SK-MEL-5 (cell line): Measurements from ENCODE around the gene TMEM72. TPM values are rescaled to one million over a fixed set of nuclear protein-coding genes. Genes with fewer than 3 reads are reported as not detected.

Experiments
- DNase-seq: peaks from one replicate; pipeline ENCODE4 v3.0.0-alpha.2; 2016; ENCODE audit warnings: low read depth, low spot score
- in situ Hi-C: cut with HindIII; loops from 2 replicates; pipeline ENCODE4 v1.10.0; 2016; ENCODE audit warnings: low sequenced_read_pairs, high pct_unique_total_duplicates, low pct_unique_long_range_greater_than_20kb
- total RNA-seq: library from RNA; depleted of rRNA; stranded (reverse); fragments of >200 nt; shearing (Covaris generic); gene quantifications from 2 replicates; pipeline ENCODE4 v1.2.3, GENCODE V29; 2014

The TMEM72 gene
- total RNA-seq, 1 experiment from 2014 or later, result not detected

DNA sequence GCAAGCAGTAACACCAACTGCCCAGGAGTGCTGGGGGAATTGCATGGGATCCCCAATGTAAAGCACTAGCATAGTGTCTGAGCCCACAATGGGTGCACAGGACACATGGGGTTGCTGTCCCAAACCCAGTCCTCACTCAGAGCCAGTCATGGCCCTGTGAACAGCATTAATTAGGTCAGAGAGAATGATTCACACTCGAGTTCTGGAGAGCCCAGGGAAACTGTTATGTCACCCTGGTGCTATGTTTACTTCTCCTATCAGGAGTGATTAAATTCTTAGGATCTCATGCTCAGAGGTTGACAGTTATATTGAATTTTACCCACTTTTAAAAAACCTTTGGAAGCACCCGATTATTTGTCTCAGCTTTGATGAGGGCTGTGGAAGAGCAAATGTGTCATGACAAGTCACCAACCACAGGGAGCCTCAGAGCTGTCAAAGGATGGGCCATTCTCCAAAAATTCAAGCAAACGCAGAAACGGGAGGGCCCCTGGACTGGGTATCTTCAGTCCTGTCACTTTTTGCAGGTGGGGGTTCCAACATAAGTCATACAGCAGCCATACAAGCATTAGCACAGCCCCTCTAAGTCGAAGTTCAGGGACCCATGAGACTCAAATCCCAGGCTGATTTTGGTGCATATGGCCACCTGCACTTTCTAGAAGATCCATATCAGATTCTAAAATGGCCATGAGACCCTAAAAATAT lies 47.2 kb downstream of the TMEM72 start:
- DNase-seq, result no peak

DNA sequence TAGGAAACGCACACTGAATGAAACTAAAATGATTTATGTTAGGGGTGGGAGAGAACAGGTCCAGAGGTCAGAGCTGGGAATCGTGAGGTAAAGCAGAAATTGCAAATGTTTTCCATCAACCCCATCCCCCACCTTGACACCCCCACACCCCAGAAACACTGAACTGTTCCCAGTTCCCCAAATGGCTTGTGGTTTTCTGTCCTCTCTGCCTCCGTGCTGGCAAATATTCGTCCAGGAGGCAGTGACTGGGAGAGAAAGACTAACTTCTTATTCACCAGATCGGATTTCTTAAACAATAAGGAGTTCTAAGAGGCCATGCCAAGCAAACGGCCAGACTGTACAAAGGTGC lies 47.7 kb downstream of the TMEM72 start:
- in situ Hi-C loops, result no loop called here

More for the DNA sequence above, 47.2 kb downstream of the TMEM72 start:
- in situ Hi-C loops, result no loop called here

DNA sequence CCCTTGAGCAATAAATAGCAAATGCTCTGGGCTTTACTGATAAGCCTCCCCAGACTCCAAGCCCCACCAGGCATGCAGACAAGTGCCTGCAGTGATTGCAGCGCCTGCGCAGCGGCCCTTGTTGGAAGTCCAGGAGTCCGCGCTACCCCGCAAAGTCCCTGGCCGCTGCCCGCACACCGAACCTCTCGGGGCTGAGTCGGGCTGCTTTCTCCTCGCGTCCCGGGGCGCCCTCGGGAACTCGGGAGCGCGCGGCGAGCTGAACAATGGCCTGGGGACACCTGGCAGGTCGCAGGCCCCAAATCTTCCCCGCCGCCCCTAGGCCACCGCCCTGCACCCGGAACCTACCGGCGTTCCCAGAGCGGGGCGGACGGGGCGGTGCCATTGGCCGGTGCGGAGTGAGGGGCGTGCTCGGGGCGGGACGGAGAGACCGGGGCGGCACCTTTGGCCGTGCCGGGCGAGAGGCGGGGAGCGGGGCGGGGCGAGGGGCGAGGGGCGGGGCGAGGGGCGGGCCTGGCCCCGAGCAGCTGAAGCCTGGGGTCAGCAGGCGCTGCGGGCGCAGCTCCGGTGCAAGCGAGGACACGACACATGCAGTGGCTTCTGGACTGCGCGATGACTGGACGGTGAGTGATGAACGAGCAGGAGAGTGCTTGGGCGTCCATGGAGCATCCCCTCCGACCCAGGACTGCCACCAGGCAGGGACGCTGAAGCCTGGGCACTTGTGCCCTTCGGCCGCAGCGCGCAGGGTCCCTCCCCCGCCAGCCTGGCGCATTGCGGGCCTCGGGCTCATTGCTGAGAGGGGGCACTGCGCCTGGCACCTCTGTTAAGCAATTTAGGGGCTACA lies 48.3 kb downstream of the TMEM72 start, which contains the start of gene RASSF4:
RASSF4 (plus strand) TSS at position 556 of the 841 bp plus-strand sequence. CDS start 10,401 bp downstream, outside the sequence.
- in situ Hi-C loops, result no loop called here
- DNase-seq, result peak; percentile 85

More for the DNA sequence above, 47.7 kb downstream of the TMEM72 start:
- DNase-seq, result no peak

DNA sequence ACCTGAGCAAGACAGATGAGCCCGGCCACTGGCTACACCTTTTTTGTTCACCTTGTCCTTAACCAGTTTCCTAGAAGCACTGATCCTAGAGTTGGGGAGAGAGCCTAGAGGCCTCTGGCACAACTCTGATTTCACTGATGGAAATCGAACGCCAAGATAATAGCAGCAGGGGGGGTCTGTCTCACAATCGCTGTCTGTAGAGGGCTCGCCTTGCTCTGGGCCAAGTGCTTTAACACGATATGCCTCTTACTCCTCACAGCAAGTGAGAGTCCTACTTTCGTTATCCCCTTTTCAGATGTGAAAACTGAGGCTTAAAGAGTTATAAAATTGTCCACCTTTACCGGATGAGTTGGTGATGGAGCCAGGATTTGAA lies 48.9 kb downstream of the TMEM72 start:
- in situ Hi-C loops, result no loop called here
- DNase-seq, result no peak

DNA sequence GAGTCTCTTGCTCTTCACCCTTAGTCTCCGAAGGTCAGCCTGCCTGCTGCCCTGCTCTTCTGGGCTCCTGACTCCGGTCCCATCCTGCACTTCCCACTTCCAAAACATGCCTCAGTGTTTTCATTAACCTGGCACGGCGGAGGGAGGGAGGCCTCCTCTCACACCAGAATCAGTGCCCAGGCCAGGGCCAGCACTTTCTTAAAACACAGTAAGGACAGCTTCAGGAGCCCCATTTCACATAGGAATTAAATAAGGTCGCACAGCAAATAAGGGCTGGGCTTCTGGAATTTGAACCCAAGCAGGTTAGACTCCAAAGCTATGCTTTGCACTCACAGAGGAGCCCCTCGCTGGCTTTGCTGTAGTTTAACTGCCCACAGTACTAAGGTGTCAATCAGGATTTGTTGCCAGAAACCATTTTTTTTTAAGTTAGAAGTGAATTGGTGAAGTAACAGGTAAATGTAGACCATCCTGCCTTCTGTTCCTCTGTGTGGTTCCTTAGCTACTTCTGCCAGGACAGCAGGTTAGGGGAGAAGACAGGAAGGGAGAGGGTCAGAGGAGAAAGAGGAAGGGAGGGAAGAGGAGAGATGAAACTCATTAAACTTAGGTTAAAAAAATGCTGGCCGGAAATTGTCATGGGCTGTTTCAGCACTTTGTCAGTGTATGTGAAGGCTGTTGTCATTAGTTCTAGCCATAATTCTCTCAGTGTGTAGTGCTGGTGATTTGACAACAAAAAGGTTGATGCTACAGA lies 49.5 kb downstream of the TMEM72 start:
- no peak for DNase-seq
- in situ Hi-C loops, result no loop called here

DNA sequence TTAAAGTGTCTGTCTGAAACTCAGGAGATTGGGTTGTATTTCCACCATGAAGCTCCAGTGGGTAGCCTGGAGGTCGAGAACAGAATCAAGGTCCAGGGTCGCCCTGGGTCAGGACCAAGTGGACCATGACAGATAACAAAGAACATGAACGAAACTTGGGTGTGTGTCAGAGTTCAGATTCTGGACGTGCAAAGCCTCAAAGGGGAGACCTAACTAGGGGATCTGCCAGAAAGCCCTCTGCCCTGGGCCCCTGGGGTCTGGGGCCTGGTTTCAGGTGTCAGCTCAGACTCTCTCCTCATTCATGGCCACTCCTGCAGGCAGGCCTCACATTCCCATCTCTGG lies 50.1 kb downstream of the TMEM72 start:
- no peak for DNase-seq
- in situ Hi-C loops, result no loop called here

DNA sequence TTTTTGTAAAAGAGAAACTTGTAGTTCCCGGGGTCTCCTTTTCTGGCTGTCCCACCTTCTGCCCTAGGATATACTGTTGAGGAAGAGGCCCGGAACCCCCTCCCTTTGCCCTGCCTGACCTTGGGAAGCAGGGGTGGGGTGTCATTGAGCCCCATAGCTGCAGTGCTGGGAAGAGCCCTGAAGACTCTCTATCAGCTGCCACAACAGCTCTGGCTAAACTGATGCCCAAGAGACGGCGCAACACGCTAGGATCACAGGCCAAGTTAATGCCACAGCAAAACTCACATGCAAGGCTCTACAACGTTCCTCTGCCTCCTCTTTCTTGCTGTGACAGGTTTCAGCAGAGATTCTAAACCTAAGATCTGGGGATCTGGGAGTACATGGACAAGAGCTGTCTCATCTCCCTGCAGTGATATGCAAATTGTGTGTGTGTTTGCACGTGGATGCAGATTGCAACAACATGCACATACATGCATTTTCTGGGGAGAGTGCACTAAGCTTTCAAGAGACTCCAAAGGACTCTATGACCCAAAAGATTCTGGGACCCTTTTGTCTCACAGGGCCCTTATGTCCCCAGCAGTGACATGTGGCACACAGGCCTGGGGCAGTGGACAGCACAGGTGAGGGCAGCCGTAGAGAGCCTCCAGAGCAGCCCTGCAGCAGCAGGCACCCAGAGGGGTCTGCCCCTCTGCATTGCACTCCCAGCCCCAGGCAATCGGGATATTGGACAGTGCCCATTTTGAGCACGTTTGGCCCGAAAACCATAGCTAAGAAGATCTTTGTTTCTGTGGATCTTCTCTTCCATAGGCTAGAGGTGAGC lies 51.0 kb downstream of the TMEM72 start:
- no peak for DNase-seq
- in situ Hi-C loops, result no loop called here

DNA sequence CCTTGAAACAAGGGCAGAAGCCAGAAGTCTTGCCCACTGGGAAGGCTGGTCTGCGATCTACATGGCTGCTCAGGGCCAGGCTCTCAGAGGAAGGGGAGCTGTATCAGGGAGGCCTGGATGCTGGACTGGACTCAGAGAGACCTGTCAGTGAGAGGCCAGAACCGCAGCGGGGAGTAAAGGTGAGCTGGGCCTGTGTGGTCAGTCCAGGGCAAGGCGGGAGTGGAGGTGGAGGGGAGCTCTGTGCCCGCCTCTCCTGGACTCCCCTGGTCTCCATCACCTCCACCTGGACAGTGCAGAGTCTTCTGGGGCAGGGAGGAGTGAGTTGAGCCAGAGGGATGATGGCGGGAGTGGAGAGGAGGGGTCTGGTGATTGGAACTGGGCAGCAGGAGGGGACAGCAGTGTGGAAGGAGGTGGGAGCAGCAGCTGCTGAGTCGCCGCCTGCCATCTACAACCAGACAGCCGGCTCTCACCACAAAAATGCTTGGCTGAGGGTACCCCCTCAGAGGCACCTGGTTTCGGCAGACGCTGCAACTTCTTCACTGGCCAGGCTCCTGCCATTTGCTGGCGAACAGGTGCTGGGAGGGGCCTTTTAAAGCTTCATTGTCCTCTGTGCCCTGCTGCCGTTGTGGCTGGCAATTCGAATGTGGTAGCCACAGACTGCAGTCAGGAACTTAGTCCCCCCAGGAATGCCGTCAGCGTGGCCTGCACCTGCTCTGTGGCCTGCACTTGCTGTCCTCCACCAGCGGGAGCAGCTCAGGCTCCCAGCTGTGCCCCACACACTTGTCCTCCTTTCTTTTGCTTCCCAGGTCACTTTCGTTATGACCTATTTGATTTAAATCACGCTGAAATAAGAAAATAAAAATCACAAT lies 52.0 kb downstream of the TMEM72 start:
- DNase-seq, result no peak
- in situ Hi-C loops, result no loop called here

DNA sequence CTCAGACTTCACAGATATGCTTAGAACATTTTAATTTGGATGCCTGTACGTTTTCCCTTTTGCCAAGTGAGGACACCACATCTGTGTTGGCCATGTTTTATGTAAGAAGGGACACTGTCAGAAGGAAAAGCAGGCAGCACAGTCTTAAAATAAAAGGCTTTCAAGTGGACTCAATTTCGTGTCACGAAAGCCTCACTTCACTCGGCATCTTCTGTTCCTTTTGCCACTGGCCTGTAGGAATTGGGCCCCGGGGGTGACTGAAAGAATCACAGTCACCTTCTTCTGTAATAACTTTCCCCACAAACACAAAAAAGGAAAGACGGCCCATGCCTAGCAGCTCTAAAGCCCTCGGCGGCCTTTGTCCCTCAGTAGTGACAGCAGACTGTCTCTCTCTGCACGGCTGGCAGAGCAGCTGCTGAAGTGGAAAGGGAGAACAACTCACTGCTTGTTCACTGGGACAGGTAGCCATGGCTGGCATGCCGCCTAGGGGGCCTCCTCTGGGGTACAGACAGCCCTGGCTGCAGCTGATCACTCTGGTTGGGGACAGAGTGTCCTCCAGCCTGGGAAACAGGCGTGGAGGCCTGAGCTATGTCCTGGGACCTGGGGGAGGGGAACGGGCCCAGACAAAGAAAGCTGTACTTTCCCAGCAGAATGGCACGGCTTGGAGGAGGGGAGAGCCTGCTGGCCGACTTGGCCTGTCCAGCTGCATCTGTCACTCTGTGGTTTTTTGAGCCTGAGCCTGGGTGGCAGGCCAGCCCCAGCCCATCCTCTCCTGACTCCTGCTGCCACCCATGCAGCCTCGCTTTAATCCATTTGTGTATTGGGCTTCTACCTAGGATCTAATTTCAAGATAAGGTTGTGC lies 52.9 kb downstream of the TMEM72 start:
- DNase-seq, result no peak
- in situ Hi-C loops, result no loop called here

DNA sequence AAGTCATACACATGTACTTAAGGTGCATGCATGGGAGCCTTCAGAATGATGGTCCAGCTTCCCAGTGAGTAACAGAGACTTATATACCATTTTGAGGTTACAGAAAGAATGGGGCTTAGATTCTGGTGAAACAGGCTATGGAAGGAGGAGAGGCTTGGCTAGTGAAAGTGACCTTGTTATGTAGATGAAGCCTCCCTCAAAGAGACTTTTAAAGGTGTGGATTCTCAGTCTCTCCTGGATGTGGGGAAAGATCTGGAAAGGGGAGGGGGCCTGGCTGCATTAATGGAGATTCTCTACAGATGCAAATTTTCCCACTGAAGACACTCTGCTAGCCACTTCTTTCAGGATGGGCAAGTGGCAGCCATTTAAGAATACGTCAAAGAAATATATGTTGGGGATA lies 54.0 kb downstream of the TMEM72 start:
- in situ Hi-C loops, result no loop called here
- DNase-seq, result no peak

DNA sequence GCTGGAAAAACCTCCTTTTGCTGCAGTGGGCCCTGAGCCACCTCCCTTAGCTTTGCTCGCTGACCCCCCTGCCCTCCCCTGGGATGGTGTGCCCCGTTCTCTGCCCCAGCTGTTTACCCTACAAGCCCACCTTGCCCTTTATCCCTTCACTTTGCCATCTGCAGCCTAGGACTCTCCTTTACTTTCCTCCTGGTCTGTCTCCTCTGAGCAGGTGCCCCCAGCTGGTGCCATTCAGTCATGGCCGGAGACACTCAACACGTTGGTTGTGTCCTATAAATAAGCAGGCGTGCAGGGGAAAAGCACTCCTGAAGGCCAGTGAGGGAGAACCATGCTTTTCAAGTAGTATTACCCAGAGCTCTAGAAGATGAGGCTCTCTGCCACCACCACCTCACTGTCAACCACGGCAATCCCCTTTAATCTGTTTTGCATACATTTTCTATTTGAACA lies 54.5 kb downstream of the TMEM72 start:
- DNase-seq, result no peak
- in situ Hi-C loops, result no loop called here

DNA sequence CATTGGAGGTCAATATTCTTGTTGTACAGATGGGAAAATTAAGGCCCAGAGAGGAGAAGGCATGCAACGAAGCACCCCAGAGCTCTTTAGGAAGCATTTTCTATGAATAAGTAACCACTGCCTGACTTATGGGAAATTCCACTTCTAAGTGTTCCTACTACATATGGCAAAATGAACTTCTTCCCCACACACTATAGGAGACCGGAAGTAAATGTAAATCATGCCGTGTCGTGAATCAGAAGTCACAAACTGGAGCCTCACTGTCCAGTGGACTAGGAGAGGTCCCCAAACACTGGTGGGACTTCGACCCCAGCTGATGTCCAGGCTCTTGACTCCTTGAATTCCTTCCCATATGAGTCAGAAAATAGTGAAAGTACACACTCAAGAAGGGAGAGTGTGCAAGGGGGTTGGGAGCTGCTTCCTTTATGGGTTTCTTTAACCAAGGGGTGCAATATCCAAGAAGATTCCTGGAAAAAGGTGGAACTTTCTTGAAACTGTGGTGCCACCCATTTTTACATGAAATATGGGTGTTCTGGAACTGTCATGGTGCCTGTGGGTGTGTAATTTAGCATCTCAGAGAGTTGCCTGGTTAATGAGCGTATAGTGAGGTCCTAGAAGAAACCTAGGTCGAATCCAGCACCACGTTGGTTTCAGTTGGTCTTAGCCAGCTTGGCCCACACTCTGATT lies 55.1 kb downstream of the TMEM72 start:
- in situ Hi-C loops, result no loop called here
- DNase-seq, result no peak

DNA sequence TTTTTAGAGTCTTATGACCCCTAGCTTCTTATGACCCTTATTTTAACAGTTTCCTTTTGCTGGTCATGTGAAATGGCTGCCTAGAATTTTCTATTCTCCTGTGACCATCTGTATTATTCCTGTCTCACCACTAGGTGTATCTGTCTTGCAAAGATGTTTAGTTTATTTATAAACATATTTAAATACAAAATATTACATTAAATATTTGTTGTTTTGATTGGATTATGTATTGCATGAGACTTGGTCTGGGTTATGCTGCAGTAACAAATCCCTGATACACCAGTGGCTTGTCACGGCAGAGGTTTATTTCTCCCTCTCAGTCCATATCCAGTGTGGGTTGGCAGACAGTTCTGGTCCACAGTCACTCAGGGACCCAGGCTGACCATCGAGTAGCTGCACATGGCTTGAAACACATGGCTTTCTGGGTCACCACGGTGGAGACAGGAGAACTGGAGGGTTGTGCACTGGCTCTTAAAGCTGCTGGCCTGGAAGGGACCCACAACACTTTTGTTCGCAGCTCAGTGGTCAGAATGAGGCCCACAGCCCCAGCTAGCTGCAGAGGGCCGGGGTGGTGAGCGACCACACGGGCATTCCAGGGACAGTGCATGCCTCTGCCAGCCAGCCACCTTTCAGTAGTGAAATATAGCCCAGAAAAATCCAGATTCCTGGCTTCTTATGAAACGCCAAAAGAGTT lies 55.8 kb downstream of the TMEM72 start:
- peak; percentile 9 for DNase-seq
- in situ Hi-C loops, result no loop called here

DNA sequence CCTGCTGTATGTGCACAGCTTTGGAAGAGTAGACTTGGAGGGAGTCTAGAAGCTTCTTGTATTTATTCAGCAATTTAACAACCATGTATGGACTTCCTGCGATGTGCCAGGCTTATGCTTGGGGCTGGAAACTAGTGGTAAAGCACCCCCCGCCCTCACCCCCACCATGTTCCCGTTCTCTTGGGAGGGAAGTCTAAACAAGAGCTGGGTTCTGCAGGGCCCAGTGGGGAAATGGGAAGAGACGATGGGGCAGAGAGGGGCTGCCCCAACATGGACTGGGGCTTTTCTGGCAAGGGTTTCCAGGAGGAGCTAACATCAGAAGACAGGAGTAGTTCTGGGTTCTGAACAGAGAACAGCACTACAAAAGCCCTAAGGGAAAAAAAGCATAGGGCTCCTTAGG lies 56.5 kb downstream of the TMEM72 start:
- in situ Hi-C loops, result no loop called here
- no peak for DNase-seq

DNA sequence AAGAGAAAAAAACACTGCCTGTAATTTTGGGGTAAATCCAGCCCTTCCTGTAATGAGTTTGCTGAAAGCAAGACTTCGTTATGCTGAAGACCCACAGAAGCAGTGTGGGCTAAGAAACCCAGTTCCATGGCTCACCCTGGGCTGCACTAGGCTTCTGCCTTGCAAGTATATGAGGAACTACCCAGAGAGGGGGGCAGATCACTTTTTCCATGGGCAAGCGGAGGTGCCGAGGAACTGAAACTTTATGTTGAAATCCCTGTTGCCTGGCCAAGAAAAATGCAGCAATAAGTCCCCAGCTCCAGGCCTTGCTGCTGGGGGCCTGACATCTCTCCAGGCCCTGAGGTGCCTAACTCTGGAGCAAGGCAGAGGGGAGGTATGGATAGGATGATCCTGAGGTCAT lies 57.0 kb downstream of the TMEM72 start:
- no peak for DNase-seq
- in situ Hi-C loops, result no loop called here
